Left ventricle myocardium inferior (tissue), 1 donor: ENCODE results near the gene ADAM12. TPM values are rescaled to one million over a fixed set of nuclear protein-coding genes. Genes with fewer than 3 reads are reported as not detected.

ENCODE experiments used
- DNase-seq: peaks from one replicate; pipeline ENCODE4 v3.0.0-alpha.2; 2020
- H3K27ac ChIP-seq: fragments of 200-600 bp; replicated peaks from 2 replicates; pipeline ENCODE4 v1.8.0; 2021
- H3K27me3 ChIP-seq: fragments of 200-600 bp; 2 replicates; pipeline ENCODE4 v1.8.0; 2021; ENCODE audit warnings: low read depth
- H3K36me3 ChIP-seq: fragments of 200-600 bp; 2 replicates; pipeline ENCODE4 v1.8.0; 2021
- H3K4me1 ChIP-seq: fragments of 200-600 bp; 2 replicates; pipeline ENCODE4 v1.8.0; 2021
- H3K4me3 ChIP-seq: fragments of 200-600 bp; 2 replicates; pipeline ENCODE4 v1.8.0; 2021; ENCODE audit warnings: mild to moderate bottlenecking, moderate library complexity
- H3K9me3 ChIP-seq: fragments of 200-600 bp; replicated peaks from 2 replicates; pipeline ENCODE4 v1.8.0; 2021
- CTCF ChIP-seq: fragments of 200-600 bp; IDR thresholded peaks from 2 replicates; pipeline ENCODE4 v1.8.0; 2021; ENCODE audit warnings: antibody characterized with exemption, mild to moderate bottlenecking, borderline replicate concordance
- intact Hi-C: fragments of 100-400 bp; cut with micrococcal nuclease; formaldehyde crosslinking; loops from one replicate; pipeline ENCODE4 v1.11.0; 2022
- total RNA-seq: library from RNA; stranded (reverse); fragmentation: NEBNext Ultra II Directional; extraction: Animal tissue kit (Norgen Biotek cat#: 25700); gene quantifications from one replicate; pipeline ENCODE4 v1.2.1, GENCODE V29; 2021
- donor health status: DM: no; HTN: yes; CAD: no; lungs with severe emphysema.

Gene ADAM12
- total RNA-seq, 1 donor from 2014 or later = 0.27 TPM

- no peak for DNase-seq
- no peak overlapping the region for H3K27ac ChIP-seq
- no peaks in the 10 kb centered on the region for H3K4me1 ChIP-seq
- H3K9me3 ChIP-seq = peaks cover 25% of the 10 kb centered on the region
- H3K4me3 ChIP-seq = no peak overlapping the region
- H3K36me3 ChIP-seq = no peaks in the 10 kb centered on the region
- H3K27me3 ChIP-seq = peaks cover 30% of the 10 kb centered on the region
- intact Hi-C loops = no loop called here
- TF ChIP-seq CTCF = no peak
Observed at GRCh38 chr10:126425032-126425431, 36.8 kb upstream of the ADAM12 start.

GRCh38 chr10:126423732-126424491, 35.6 kb upstream of the ADAM12 start:
- H3K9me3 ChIP-seq = peaks cover 32% of the 10 kb centered on the region
- H3K27ac ChIP-seq = no peak overlapping the region
- H3K4me3 ChIP-seq = no peak overlapping the region
- H3K27me3 ChIP-seq = peaks cover 33% of the 10 kb centered on the region
- intact Hi-C loops = no loop called here
- no peak for DNase-seq
- TF ChIP-seq CTCF = no peak
- no peaks in the 10 kb centered on the region for H3K4me1 ChIP-seq
- H3K36me3 ChIP-seq = no peaks in the 10 kb centered on the region

- H3K27me3 ChIP-seq = peaks cover 27% of the 10 kb centered on the region
- no peak overlapping the region for H3K27ac ChIP-seq
- H3K9me3 ChIP-seq = peaks cover 38% of the 10 kb centered on the region
- no peak for DNase-seq
- no peak overlapping the region for H3K4me3 ChIP-seq
- TF ChIP-seq CTCF = no peak
- intact Hi-C loops = no loop called here
- no peaks in the 10 kb centered on the region for H3K4me1 ChIP-seq
- H3K36me3 ChIP-seq = no peaks in the 10 kb centered on the region
Observed at GRCh38 chr10:126422567-126422966, 34.3 kb upstream of the ADAM12 start.

- intact Hi-C loops = no loop called here
- Histone ChIP-seq H3K4me1 (no peaks in the 10 kb centered on the region), H3K27ac (no peak overlapping the region), H3K4me3 (no peak overlapping the region), H3K9me3 (peaks cover 43% of the 10 kb centered on the region), H3K36me3 (no peaks in the 10 kb centered on the region), H3K27me3 (peaks cover 20% of the 10 kb centered on the region)
- TF ChIP-seq CTCF = no peak
- DNase-seq = no peak
Observed at GRCh38 chr10:126421756-126422256, 33.5 kb upstream of the ADAM12 start.

GRCh38 chr10:126420567-126421300, 32.5 kb upstream of the ADAM12 start:
- no peak for TF ChIP-seq CTCF
- no peak for DNase-seq
- Histone ChIP-seq H3K27ac (no peak overlapping the region), H3K4me1 (no peaks in the 10 kb centered on the region), H3K9me3 (peaks cover 51% of the 10 kb centered on the region), H3K36me3 (no peaks in the 10 kb centered on the region), H3K27me3 (peaks cover 20% of the 10 kb centered on the region), H3K4me3 (no peak overlapping the region)
- intact Hi-C loops = no loop called here
